Amniotic epithelial cell (primary cell): ENCODE data around the gene TMX4.
"Not testable (repeated sequence)": the region's sequence is repeated elsewhere in the genome, so short reads cannot be mapped to it uniquely, and the experiment has no call there.

ENCODE experiments used
- DNase-seq: peaks from one replicate; pipeline ENCODE4 v3.0.0-alpha.2; 2010; ENCODE audit warnings: low read depth

TMX4 gene

GRCh38 chr20:8019246-8019997, at the start of gene TMX4:
TSS of gene TMX4 (minus strand) at chr20:8019761. CDS start at chr20:8019613, 148 bp downstream.
- peak; percentile 98 for DNase-seq

GRCh38 chr20:8067082-8067481, 47.5 kb upstream of the TMX4 start:
- no peak for DNase-seq

- DNase-seq = peak; percentile 53
Observed at GRCh38 chr20:8066662-8067061, 47.1 kb upstream of the TMX4 start.

GRCh38 chr20:8065691-8066090, 46.1 kb upstream of the TMX4 start:
- DNase-seq = no peak

- peak; percentile 60 for DNase-seq
Observed at GRCh38 chr20:8062756-8063155, 43.2 kb upstream of the TMX4 start.

- no peak for DNase-seq
Observed at GRCh38 chr20:8061861-8062518, 42.4 kb upstream of the TMX4 start.

- no peak for DNase-seq
Observed at GRCh38 chr20:8060977-8061376, 41.4 kb upstream of the TMX4 start.

- no peak for DNase-seq
Observed at GRCh38 chr20:8057871-8058270, 38.3 kb upstream of the TMX4 start.

GRCh38 chr20:8055096-8055495, 35.5 kb upstream of the TMX4 start:
- DNase-seq = no peak

GRCh38 chr20:8050157-8050837, 30.7 kb upstream of the TMX4 start:
- DNase-seq = no peak

- no peak for DNase-seq
Observed at GRCh38 chr20:8049310-8049709, 29.7 kb upstream of the TMX4 start.

GRCh38 chr20:8045946-8046345, 26.4 kb upstream of the TMX4 start:
- DNase-seq = no peak

- peak; percentile 58 for DNase-seq
Observed at GRCh38 chr20:8043687-8044282, 24.2 kb upstream of the TMX4 start.

GRCh38 chr20:8039042-8039441, 19.5 kb upstream of the TMX4 start:
- DNase-seq = no peak

- no peak for DNase-seq
Observed at GRCh38 chr20:8036771-8037170, 17.2 kb upstream of the TMX4 start.

GRCh38 chr20:8033151-8033841, 13.7 kb upstream of the TMX4 start:
- DNase-seq = no peak

- DNase-seq = no peak
Observed at GRCh38 chr20:8032499-8032898, 12.9 kb upstream of the TMX4 start.

- not testable (repeated sequence) for DNase-seq
Observed at GRCh38 chr20:8031539-8031938, 12.0 kb upstream of the TMX4 start.

- DNase-seq = peak; percentile 39
Observed at GRCh38 chr20:8021541-8022269, 2.1 kb upstream of the TMX4 start.

- DNase-seq = peak; percentile 62
Observed at GRCh38 chr20:8020314-8021079, 936 bp upstream of the TMX4 start.

- DNase-seq = no peak
Observed at GRCh38 chr20:8019998-8020247, 362 bp upstream of the TMX4 start.
